Ishikawa (cell line): ENCODE measurements around the gene RASAL2.

ENCODE experiments used
- CEBPB ChIP-seq: IDR thresholded peaks from 2 replicates; pipeline ENCODE4 v1.6.1; 2012
- CREB1 ChIP-seq: IDR thresholded peaks from 2 replicates; pipeline ENCODE4 v1.6.1; 2012; ENCODE audit warnings: low read depth
- EP300 ChIP-seq: IDR thresholded peaks from 2 replicates; pipeline ENCODE4 v1.6.1; 2012; ENCODE audit warnings: borderline replicate concordance
- FOXM1 ChIP-seq: IDR thresholded peaks from 2 replicates; pipeline ENCODE4 v1.6.1; 2012; ENCODE audit warnings: low read depth, borderline replicate concordance
- MAX ChIP-seq: IDR thresholded peaks from 2 replicates; pipeline ENCODE4 v1.6.1; 2012
- RAD21 ChIP-seq: IDR thresholded peaks from 2 replicates; pipeline ENCODE4 v1.6.1; 2012; ENCODE audit warnings: low read depth
- TAF1 ChIP-seq: IDR thresholded peaks from 2 replicates; pipeline ENCODE4 v1.6.1; 2012; ENCODE audit warnings: low read depth, mild to moderate bottlenecking
- TCF12 ChIP-seq: IDR thresholded peaks from 2 replicates; pipeline ENCODE4 v1.6.1; 2012; ENCODE audit warnings: low read depth
- TEAD4 ChIP-seq: IDR thresholded peaks from 2 replicates; pipeline ENCODE4 v1.6.1; 2012
- USF1 ChIP-seq: IDR thresholded peaks from 2 replicates; pipeline ENCODE4 v1.6.1; 2012
- YY1 ChIP-seq: IDR thresholded peaks from 2 replicates; pipeline ENCODE4 v1.6.1; 2012; ENCODE audit warnings: low read depth
- ZBTB7A ChIP-seq: IDR thresholded peaks from 2 replicates; pipeline ENCODE4 v1.6.1; 2012; ENCODE audit warnings: low read depth
- TF ChIP-seq, protein P1 (sequence below): IDR thresholded peaks from 2 replicates; pipeline ENCODE4 v1.6.1; 2012; ENCODE audit warnings: low read depth, mild to moderate bottlenecking

DNA sequence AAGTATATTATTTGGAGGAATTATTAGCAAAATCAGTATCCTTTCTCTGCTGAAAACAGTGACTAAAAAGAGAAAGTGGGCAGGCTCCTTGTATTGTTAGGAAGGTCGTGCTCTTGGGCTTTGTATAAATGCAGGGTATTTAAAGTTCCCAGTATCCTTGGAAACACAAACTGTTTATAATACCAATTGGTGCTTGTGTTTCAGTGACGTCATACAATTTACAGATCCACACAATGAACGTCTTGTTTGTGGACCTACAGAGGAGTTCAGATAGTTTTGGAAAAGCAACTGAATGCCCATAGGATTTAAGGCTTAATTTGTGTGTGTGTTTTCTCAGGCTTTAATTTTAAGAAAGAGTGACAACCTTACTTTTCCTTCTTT lies 168.2 kb downstream of the RASAL2 start:
- TF ChIP-seq RAD21: no peak
- TF ChIP-seq, protein P1, sequence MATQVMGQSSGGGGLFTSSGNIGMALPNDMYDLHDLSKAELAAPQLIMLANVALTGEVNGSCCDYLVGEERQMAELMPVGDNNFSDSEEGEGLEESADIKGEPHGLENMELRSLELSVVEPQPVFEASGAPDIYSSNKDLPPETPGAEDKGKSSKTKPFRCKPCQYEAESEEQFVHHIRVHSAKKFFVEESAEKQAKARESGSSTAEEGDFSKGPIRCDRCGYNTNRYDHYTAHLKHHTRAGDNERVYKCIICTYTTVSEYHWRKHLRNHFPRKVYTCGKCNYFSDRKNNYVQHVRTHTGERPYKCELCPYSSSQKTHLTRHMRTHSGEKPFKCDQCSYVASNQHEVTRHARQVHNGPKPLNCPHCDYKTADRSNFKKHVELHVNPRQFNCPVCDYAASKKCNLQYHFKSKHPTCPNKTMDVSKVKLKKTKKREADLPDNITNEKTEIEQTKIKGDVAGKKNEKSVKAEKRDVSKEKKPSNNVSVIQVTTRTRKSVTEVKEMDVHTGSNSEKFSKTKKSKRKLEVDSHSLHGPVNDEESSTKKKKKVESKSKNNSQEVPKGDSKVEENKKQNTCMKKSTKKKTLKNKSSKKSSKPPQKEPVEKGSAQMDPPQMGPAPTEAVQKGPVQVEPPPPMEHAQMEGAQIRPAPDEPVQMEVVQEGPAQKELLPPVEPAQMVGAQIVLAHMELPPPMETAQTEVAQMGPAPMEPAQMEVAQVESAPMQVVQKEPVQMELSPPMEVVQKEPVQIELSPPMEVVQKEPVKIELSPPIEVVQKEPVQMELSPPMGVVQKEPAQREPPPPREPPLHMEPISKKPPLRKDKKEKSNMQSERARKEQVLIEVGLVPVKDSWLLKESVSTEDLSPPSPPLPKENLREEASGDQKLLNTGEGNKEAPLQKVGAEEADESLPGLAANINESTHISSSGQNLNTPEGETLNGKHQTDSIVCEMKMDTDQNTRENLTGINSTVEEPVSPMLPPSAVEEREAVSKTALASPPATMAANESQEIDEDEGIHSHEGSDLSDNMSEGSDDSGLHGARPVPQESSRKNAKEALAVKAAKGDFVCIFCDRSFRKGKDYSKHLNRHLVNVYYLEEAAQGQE: no peak
- no peak for TF ChIP-seq EP300
- TF ChIP-seq CREB1: no peak
- no peak for TF ChIP-seq CEBPB
- TF ChIP-seq TAF1: no peak
- TF ChIP-seq FOXM1: no peak
- no peak for TF ChIP-seq TEAD4
- no peak for TF ChIP-seq ZBTB7A
- no peak for TF ChIP-seq MAX
- no peak for TF ChIP-seq TCF12
- no peak for TF ChIP-seq YY1
- no peak for TF ChIP-seq USF1
